IPS-NIHi7 (cell line): ENCODE results near the gene ASMTL.
"Not testable (repeated sequence)": the region's sequence is repeated elsewhere in the genome, so short reads cannot be mapped to it uniquely, and the experiment has no call there.

Source experiments
- DNase-seq: peaks from one replicate; pipeline ENCODE4 v3.0.0; 2012; ENCODE audit warnings: mixed read lengths; ENCODE audit errors: extremely low spot score

Gene ASMTL

GRCh38 chrX:1453951-1454785, 1.5 kb upstream of the ASMTL start:
- peak; percentile 92 for DNase-seq

DNA sequence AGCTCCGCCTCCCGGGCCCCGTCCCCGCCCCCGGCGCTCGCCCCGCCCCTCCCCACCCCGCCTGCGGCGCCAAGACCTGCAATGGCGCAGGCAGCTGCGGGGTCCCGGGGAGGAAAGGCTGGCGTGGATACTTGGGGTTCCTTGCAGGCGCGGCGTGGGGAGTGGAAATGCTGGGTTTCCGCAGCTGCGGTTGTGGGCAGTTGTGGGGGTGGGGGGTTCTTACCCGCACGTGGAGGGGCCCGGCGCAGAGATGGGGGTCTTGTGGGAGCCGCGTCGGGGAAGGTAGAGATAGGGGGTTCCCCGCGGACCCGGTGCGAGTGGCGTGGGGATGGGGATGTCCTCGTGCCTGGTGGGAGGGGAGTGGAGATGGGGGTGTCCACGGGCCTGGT, 680 bp upstream of the ASMTL start:
- no peak for DNase-seq

- DNase-seq, result no peak
Measured at GRCh38 chrX:1451661-1452515, 821 bp downstream of the ASMTL start.

DNA sequence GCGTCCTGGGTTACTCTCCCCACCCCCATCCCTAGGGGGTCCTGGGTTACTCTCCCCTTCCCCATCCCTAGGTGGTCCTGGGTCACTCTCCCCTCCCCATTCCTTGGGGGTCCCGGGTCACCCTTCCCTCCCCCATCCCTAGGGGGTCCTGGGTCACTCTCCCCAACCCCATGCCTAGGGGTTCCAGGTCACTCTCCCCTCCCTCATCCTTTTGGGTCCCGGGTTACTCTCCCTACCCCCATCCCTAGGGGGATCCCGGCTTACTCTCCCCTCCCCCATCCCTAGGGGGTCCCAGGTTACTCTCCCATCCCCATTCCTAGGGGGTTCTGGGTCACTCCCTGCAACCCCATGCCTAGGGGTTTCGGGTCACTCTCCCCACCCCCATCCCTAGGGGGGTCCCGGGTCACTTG, 1.5 kb downstream of the ASMTL start:
- DNase-seq, result no peak

- DNase-seq, result no peak
Measured at GRCh38 chrX:1450361-1451161, 2.1 kb downstream of the ASMTL start.

DNA sequence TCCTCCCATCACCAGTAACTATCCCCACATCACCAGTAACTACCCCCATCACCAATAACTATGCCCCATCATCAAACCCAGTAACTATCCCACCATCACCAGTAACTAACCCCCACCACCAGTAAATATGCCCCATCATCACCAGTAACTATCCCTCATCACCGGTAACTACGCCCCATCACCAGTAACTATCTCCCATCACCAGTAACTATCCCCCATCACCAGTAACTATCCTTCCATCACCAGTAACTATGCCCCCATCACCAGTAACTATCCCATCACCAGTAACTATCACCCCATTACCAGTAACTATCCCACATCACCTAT, 2.9 kb downstream of the ASMTL start:
- no peak for DNase-seq

DNA sequence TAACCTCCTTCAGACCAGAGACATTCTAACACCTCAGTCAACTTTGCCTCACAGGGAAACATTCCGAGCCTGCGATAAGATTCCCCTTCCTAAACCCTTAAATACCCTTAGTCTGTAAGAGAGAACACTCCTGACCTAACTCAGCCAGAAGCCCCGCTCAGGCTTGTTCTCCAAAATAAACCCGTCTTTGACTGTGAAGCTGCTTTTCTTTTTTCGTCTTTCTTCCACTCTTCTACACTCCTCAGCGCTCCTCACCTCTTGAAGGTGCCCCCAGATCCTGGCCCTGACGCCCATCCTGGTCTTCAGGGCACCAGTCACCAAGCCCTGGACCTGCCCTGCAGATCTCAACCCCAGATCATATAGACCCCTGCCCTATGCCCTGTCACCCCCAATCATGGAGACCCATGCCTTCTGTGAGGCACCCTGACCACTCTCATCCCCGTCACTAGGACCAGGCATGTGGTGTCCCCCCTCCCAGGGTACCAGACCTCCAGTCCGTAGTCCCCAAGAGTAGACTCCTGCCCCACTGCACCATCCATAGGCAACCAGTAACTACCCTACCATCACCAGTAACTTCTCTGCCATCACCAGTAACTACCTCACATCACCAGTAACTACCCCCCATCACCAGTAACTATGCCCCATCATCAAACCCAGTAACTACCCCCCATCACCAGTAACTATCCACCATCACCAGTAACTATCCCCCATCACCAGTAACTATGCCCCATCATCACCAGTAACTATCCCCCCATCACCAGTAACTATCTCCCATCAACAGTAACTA, 3.5 kb downstream of the ASMTL start:
- no peak for DNase-seq

DNA sequence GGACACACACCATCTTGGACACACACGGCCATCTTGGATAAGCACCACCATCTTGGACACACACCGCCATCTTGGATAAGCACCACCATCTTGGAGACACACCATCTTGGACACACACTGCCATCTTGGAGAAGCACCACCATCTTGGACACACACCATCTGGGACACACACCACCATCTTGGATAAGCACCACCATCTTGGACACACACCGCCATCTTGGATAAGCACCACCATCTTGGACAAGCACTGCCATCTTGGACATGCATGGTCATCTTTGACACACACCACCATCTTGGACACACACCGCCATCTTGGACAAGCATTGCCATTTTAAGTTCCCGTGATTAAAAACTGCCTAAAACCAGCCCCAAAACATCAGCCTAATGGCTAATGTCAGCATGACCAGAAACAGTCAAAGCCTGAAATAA, 4.1 kb downstream of the ASMTL start:
- not testable (repeated sequence) for DNase-seq

DNA sequence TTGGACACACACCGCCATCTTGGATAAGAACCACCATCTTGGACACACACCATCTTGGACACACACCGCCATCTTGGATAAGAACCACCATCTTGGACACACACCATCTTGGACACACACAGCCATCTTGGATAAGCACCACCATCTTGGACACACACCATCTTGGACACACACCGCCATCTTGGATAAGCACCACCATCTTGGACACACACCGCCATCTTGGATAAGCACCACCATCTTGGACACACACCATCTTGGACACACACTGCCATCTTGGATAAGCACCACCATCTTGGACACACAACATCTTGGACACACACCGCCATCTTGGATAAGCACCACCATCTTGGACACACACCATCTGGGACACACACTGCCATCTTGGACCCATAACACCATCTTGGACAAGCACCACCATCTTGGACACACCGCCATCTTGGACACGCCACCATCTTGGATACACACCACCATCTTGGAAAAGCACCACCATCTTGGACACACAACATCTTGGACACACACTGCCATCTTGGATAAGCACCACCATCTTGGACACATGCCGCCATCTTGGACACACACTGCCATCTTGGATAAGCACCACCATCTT, 4.6 kb downstream of the ASMTL start:
- not testable (repeated sequence) for DNase-seq

DNA sequence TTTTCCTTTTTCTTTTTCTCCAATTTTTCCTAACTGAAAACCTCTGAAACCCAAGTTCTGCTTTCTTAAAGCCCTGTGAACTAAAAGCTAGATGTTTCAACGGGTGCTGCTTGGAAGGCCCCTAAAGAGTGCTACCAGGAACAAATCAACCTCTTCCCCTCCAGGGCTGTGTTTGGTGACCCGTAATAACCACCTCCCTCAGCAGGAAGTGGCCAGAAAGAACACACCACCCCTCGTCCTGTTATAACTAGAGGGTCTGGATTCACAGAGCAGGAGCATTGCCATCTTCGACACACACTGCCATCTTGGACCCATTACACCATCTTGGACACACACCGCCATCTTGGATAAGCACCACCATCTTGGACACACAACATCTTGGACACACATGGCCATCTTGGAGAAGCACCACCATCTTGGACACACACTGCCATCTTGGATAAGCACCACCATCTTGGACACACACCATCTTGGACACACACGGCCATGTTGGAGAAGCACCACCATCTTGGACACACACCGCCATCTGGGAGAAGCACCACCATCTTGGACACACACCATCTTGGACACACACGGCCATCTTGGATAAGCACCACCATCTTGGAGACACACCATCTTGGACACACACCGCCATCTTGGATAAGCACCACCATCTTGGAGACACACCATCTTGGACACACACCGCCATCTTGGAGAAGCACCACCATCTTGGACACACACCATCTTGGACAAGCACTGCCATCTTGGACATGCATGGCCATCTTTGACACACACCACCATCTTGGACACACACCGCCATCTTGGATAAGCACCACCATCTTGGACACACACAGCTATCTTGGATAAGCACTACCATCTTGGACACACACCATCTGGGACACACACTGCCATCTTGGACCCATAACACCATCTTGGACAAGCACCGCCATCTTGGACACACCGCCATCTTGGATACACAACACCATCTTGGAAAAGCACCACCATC, 5.4 kb downstream of the ASMTL start:
- DNase-seq, result not testable (repeated sequence)

GRCh38 chrX:1444561-1445500, 7.9 kb downstream of the ASMTL start:
- no peak for DNase-seq

GRCh38 chrX:1443496-1444075, 9.1 kb downstream of the ASMTL start:
- no peak for DNase-seq

- no peak for DNase-seq
Measured at GRCh38 chrX:1442724-1443367, 9.9 kb downstream of the ASMTL start.

- no peak for DNase-seq
Measured at GRCh38 chrX:1442016-1442665, 10.6 kb downstream of the ASMTL start.

GRCh38 chrX:1440506-1440905, 12.2 kb downstream of the ASMTL start:
- no peak for DNase-seq

DNA sequence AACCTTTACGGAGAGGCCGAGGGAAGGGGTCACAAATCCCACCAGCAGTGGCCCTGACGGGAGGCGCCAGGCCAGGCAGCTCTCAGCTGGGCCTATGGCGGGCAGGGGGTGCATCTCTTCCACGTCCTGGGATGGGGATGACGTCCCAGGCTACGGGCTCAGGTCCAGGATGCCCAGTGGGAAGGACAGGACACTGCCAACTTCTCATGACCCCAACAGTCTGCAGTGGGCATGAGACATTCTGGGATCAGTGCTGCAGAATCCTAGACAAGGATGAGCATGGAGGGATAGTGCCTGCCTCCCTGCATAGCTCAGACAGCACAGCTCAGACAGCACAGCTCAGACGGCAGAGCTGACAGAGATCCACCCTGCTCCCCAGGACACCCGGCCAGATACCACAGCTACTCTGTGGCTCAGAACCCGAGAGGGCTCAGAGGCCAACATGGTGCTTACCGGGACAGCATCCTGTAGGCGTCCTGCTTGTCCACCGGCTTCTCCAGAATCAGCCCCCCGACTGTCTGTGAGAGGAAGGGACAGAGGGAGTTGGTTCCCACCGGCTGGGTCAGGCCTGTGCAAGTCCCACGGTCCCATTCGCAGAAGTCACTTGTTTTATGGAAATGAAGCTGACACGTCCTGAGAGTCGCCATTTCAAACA, 17.3 kb downstream of the ASMTL start:
- DNase-seq, result no peak

DNA sequence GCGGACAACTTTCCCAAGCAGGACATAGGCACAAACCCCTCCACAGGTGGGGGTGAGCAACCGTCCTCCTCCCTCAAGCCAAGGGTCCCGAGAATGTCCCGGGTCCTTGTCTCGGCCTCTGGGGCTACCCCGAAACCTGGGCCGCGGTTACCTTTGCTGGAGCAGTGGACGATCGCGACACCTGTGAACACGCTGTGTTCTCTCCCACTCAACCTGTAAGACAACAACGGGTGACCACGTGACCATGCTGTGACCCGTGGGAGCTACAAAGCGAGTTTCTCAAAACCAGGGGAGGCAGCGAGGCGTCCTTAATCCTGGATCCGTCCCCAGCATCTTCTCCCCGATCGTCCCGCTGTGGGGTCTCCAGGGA, 17.9 kb downstream of the ASMTL start:
- no peak for DNase-seq
